GM12878 (cell line): ENCODE measurements around the gene IFI35.

Experiments used
- ATF7 ChIP-seq: fragments of 450-650 bp; IDR thresholded peaks from 2 replicates; pipeline ENCODE4 v1.6.1; 2016; ENCODE audit warnings: low read depth, mild to moderate bottlenecking
- BCLAF1 ChIP-seq: fragments of 450-650 bp; IDR thresholded peaks from 2 replicates; pipeline ENCODE4 v1.6.1; 2017; ENCODE audit warnings: antibody characterized with exemption, mild to moderate bottlenecking, moderate library complexity
- CEBPZ ChIP-seq: fragments of 150-350 bp; IDR thresholded peaks from 2 replicates; pipeline ENCODE4 v1.6.1; 2016; ENCODE audit warnings: low read depth, low read length
- EGR1 ChIP-seq, 2 experiments: IDR thresholded peaks; 1 replicate in 1 of 2; 2 replicates in 1 of 2; pipeline ENCODE4 v1.6.1; 2011 to 2012; ENCODE audit warnings: low read depth in 2 of 2, low read length in 2 of 2, borderline replicate concordance in 1 of 2, mild to moderate bottlenecking in 1 of 2, moderate library complexity in 1 of 2
- NBN ChIP-seq: fragments of 450-650 bp; IDR thresholded peaks from 2 replicates; pipeline ENCODE4 v1.6.1; 2016
- TF ChIP-seq, protein P1 (sequence below), 3 experiments: IDR thresholded peaks in 2 of 3; conservative IDR thresholded peaks in 1 of 3; 2 replicates each; pipeline ENCODE4 v1.5.1; 2011; ENCODE audit warnings: low read depth in 3 of 3, low read length in 3 of 3, mild to moderate bottlenecking in 3 of 3, control low read depth in 2 of 3, moderate library complexity in 2 of 3, inconsistent platforms in 1 of 3, mixed read lengths in 1 of 3; ENCODE audit not compliant: control insufficient read depth in 2 of 3, insufficient read depth in 1 of 3; ENCODE audit errors: extremely low read depth in 1 of 3

- TF ChIP-seq BCLAF1 (no peak), NBN (no peak), CEBPZ (no peak), EGR1 (IDR thresholded peaks at IDR 0.05; ENCODE audit: borderline replicate concordance in 1 of 2, low read depth in 2 of 2, low read length in 2 of 2) (no peak), ATF7 (no peak)
- TF ChIP-seq, protein P1, sequence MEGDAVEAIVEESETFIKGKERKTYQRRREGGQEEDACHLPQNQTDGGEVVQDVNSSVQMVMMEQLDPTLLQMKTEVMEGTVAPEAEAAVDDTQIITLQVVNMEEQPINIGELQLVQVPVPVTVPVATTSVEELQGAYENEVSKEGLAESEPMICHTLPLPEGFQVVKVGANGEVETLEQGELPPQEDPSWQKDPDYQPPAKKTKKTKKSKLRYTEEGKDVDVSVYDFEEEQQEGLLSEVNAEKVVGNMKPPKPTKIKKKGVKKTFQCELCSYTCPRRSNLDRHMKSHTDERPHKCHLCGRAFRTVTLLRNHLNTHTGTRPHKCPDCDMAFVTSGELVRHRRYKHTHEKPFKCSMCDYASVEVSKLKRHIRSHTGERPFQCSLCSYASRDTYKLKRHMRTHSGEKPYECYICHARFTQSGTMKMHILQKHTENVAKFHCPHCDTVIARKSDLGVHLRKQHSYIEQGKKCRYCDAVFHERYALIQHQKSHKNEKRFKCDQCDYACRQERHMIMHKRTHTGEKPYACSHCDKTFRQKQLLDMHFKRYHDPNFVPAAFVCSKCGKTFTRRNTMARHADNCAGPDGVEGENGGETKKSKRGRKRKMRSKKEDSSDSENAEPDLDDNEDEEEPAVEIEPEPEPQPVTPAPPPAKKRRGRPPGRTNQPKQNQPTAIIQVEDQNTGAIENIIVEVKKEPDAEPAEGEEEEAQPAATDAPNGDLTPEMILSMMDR (IDR thresholded peaks at IDR 0.05 in 2 of 3, conservative IDR thresholded peaks at IDR 0.05 in 1 of 3; ENCODE audit: control insufficient read depth in 2 of 3, extremely low read depth in 1 of 3, insufficient read depth in 1 of 3, low read depth in 3 of 3, low read length in 3 of 3) = no peak
These were observed 25.1 kb downstream of the IFI35 start for GRCh38 chr17:43031666-43032065.
